NCI-H2227 (cell line): ENCODE measurements around the gene PFKFB3.

ENCODE experiments used
- DNase-seq: peaks from one replicate; lab custom pipeline; 2025; ENCODE audit not compliant: unreplicated experiment; lab: John Stamatoyannopoulos, UW

PFKFB3 gene

GRCh38 chr10:6219494-6219836, 16.7 kb downstream of the PFKFB3 start:
- no peak for DNase-seq

GRCh38 chr10:6220418-6221191, 17.9 kb downstream of the PFKFB3 start:
- no peak for DNase-seq

GRCh38 chr10:6221192-6221940, 18.6 kb downstream of the PFKFB3 start:
- DNase-seq: no peak

GRCh38 chr10:6221971-6222751, 19.4 kb downstream of the PFKFB3 start:
- DNase-seq: no peak

GRCh38 chr10:6222755-6223154, 20.0 kb downstream of the PFKFB3 start:
- no peak for DNase-seq

GRCh38 chr10:6223981-6224380, 21.2 kb downstream of the PFKFB3 start:
- DNase-seq: no peak

GRCh38 chr10:6224781-6225180, 22.0 kb downstream of the PFKFB3 start:
- no peak for DNase-seq

- no peak for DNase-seq
These were observed 22.6 kb downstream of the PFKFB3 start for GRCh38 chr10:6225263-6225814.

- no peak for DNase-seq
These were observed 23.5 kb downstream of the PFKFB3 start for GRCh38 chr10:6226216-6226615.

GRCh38 chr10:6227346-6227745, 24.6 kb downstream of the PFKFB3 start:
- DNase-seq: no peak

- no peak for DNase-seq
These were observed 25.3 kb downstream of the PFKFB3 start for GRCh38 chr10:6228010-6228511.

GRCh38 chr10:6228647-6229046, 25.9 kb downstream of the PFKFB3 start:
- DNase-seq: no peak

- DNase-seq: no peak
These were observed 26.6 kb downstream of the PFKFB3 start for GRCh38 chr10:6229290-6229689.

- no peak for DNase-seq
These were observed 27.0 kb downstream of the PFKFB3 start for GRCh38 chr10:6229746-6230145.

GRCh38 chr10:6230315-6230714, 27.6 kb downstream of the PFKFB3 start:
- DNase-seq: no peak

GRCh38 chr10:6231146-6231545, 28.4 kb downstream of the PFKFB3 start:
- no peak for DNase-seq

- DNase-seq: no peak
These were observed 29.0 kb downstream of the PFKFB3 start for GRCh38 chr10:6231730-6232129.

- no peak for DNase-seq
These were observed 29.6 kb downstream of the PFKFB3 start for GRCh38 chr10:6232225-6232807.

- DNase-seq: no peak
These were observed 30.4 kb downstream of the PFKFB3 start for GRCh38 chr10:6232846-6233724.

GRCh38 chr10:6233725-6234277, 31.1 kb downstream of the PFKFB3 start:
- no peak for DNase-seq
